Iris pigment epithelial cell (primary cell): Measurements from ENCODE around the gene LGI1.
A peak's percentile ranks its signal among the peaks of the same experiment; 100 is the strongest.

Source experiments
- DNase-seq: peaks from one replicate; pipeline ENCODE4 v3.0.0-alpha.2; 2011; ENCODE audit warnings: low read depth

LGI1 gene

DNA sequence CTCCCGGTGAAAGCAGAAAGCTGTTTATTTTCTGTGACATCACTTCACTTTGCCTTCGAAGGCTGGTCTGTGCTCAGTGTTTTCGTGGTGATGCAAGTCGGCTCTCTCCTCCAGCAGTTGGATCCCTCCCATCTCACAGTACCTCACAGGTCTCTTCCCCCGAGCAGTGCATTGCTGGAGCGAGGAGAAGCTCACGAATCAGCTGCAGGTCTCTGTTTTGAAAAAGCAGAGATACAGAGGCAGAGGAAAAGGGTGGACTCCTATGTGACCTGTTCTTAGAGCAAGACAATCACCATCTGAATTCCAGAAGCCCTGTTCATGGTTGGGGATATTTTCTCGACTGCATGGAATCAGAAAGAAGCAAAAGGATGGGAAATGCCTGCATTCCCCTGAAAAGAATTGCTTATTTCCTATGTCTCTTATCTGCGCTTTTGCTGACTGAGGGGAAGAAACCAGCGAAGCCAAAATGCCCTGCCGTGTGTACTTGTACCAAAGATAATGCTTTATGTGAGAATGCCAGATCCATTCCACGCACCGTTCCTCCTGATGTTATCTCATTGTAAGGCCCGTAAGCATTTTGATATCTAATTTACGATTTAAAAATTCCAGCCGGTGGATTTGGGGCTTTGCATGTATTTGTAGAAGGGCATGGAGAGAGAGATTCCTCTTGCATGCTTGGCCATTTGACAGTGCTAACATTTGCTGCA is at the start of gene LGI1:
Gene LGI1 (plus strand): TSS at position 136 of the 707 bp plus-strand sequence. CDS start 209 bp downstream, at position 345.
- peak; percentile 32 for DNase-seq

DNA sequence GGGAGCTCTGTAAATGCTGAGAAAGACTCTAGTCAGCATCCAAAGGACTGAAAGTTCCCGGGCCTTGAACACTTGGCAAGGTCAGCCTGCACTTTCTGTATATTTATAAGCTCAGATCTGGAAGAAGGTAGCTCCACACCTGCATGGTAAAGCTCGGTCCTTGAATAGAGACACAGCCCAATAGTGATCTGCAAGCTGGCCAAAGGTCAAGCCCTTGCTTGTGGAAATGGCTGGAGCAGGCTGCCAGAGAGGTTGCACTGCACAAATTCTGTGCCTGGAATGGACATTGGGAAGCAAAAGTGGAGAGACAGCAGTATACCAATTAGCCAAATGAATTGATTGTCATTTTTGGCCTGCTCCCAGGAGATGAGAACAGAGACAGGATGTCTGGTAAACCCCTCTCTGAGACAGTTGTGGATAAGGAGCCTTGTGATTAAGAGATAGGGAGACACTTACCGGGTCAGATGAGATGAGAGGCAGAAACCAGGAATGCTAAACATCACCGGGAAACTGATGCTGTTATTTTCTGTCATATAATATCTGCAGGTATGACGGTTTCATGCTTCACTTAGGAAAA is 47.3 kb upstream of the LGI1 start:
- no peak for DNase-seq

DNA sequence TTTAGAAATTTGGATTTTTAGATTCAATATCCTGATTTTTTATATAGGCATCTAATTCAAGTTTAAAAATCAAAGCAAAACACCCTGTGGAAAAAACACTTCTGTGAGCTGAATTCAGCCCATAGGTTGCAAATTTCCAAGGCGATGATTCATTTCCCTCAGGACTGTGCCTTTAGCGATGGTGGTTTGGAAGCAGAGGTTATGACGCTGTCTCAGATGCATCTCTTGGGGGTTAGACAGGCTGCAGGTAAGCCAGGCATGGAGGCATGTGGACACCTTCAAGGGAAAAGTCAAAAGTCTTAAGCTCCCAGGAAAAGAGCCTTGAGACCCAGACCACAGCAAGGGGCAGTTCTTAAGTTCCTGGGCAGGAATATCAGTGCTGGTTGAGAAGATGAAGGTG is 45.8 kb upstream of the LGI1 start:
- no peak for DNase-seq

DNA sequence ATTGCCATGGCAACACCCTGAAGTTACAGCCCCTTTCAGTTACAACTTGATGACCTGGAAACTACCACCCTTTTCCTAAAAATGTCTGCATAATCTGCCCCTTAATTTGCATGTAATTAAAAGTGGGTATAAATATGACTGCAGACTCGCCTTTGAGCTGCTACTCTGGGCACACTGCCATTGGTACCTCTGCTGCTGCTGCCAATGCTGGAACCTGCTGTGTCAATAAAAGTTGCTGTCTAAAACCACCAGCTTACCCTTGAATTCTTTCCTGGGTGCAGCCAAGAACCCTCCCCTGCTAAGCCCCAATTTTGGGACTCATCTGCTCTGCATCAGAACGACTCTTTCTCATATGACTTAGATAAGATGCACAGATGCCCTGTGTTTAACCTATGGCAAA is 45.1 kb upstream of the LGI1 start:
- DNase-seq = no peak

DNA sequence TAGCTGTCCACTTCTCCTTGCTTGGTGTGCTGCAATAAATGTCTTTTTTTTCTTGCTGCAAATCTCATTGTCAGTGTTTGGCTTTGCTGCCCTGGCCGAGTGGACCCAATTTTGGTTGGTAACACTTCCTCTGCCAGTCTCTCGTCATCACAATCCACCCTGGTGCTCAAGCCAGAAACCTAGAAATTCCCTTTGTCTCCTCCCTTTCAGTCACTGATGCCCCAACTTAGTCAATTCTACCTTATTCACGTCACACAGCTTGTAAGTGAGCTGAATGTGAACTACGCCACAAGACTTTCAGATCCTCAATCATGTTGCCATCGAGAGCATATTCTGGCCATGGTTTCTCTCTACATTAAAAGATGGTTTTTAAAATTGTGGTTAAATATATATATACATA is 42.4 kb upstream of the LGI1 start:
- no peak for DNase-seq

DNA sequence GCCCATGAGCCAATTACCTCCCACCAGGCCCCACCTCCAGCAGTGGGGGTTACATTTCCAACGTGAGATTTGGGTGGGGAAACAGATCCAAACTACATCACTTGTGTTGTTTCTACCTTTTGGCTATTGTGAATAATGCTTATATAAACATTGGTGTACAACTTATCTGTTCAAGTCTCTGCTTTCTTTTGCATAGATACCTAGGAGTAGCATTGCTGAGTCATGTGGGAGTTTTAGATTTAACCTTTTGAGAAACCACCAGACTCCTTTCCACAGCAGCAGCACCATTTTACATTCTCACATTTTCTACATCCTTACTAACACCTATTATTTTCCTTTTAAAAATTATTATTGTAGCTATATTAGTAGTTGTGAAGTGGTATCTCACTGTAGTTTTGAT is 41.0 kb upstream of the LGI1 start:
- DNase-seq = no peak

DNA sequence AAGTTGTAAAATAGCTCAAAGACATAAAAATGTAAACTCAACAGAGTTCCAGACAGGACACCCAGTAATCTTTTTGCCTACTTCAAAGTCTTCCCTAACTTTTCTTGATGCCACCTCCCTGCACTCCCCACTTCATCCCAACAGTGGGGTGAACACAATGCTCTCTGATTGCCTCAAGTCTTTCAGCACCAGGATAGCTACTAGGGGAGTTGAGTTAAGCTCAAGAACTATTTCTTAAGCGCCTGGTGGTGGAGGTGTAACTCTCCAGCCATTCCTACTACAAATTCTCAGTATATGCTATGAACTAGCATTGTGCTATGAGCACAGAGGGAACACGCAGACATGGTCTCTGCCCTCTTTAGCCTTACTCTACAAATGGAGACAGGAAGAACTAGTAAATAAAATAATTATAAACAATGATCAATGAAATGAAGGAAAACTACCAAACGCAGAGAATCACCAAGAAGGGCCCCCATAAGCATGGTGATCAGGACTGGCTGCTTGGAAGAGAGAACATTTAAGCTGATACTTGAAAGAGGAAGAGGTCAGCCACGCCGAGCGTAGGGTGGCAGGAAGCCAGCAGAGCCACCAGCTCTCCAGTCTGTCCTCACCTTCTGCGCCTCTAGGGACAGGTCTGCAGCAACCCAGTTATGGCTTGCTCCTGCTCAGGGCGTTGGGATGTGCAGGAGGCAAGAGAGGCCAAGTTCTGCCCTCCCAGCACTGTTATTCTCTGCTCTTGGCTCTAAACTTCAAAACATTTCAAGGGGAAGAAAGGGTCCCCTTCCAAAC is 38.6 kb upstream of the LGI1 start:
- no peak for DNase-seq

DNA sequence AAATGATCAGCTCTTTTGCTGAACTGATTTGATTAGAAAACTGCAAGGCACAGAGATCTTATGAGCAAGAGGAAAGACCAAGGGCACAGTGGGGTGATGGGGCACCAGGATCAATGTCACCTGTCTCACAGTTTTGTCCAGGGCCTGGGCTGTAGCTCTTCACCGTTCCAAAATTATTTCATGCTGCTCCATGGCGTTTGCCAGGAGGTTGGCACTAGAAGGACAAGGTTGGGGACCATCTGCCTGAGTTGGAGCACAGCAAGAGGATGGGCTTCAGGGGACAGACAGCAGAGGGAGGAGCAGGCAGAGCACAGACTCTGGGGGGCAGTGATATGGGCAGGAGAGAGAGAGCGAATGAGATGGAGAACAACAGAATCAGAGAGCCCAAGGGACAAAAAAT is 37.8 kb upstream of the LGI1 start:
- no peak for DNase-seq

DNA sequence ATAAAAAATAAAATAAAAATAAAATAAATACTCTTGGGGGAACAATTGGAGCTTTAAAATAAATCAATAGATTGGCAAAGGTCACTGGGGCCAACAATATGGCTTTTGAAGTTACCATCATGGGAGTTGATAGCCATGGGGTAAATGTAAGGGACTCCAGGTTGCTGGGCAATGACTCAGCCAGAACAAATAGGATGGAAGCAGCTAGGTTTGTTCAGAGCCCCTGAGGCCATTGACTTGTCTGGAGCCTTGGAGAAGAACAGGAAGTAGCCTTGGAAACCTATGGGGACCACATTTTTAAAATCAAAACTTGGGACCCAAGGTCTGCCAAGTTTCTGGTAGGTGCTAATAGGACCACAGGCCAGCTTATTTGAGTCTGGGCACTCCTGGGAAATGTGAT is 35.2 kb upstream of the LGI1 start:
- no peak for DNase-seq

DNA sequence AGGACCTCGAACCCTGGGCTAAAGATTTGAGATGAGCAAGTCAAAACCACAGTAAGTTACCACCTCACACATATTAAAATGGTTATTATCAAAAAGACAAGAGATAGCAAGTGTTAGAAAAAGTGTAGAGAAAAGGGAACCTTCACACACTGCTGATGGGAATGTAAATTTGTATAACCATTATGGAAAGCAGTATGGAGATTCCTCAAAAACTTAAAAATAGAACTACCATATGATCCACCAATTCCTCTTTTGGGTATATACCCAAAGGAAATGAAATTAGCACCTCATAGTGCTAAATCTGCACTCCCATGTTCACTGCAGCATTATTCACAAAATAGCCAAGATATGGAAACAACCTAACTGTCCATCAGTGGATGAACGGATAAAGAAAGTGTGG is 34.6 kb upstream of the LGI1 start:
- DNase-seq = no peak

DNA sequence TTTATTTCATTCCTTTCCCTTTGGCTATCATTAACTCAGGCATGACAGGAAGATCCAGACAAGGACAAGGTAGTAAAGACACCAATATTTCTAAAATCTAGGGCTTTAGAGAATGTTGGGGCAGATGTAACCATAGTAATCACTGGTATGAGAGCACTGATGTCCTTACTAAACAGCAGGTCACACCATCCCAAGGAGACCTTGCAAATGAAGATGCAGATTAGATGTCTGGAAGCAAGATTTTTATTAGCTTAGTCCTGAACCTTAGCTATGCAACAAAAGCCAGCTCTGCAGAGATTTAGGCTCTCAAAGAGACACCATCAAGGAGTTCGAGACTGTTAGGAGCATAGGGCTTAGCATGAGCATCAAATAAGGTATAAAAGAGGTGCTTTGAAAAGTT is 31.7 kb upstream of the LGI1 start:
- no peak for DNase-seq

DNA sequence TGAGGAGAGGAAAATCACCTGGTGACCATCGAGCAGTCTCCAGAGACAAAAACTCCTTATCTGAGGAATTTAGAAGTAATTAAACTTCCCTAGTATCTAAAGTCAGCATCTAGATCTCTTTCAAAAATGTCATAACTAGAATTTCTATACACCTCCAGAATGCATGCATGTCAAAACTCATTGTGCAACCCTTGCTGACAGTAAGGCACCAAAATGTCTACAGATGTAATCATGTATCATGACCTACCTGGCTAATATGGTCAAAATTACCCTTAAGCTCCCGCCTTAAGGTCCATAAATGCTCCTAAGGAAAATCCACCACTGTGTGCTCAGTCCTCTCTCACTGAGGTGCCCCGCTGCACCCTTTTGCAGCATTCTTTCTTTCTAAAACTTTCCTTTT is 16.4 kb upstream of the LGI1 start:
- no peak for DNase-seq

DNA sequence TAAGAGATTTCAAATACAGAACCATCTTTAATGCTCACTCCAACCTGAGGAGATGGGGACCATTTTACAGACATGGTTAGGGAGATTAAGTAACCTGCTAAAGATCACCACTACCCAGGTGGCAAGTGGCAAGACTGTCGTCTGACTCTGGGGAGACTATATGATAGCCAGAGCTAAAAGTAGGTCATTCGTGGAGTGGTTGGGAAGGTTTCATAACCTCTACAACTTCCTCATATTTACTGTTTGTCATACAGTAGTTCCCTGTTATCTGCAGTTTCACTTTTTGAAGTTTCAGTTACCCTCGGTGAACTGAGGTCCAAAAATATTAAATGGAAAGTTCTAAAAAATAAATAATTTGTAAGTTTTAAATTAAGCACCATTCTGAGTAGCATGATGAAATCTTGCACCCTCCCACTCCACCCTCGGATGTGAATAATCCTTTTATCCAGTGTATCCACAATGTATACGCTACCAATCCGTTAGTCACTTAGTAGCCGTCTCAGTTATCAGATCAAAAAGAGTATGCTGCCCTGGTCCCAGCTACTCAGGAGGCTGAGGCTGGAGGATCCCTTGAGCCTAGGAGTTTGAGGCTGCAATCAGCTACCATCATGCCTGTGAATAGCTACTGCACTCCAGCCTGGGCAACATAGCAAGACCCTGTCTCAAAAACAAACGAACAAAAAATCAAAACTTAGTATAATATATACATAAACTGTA is 14.9 kb upstream of the LGI1 start:
- DNase-seq = no peak

DNA sequence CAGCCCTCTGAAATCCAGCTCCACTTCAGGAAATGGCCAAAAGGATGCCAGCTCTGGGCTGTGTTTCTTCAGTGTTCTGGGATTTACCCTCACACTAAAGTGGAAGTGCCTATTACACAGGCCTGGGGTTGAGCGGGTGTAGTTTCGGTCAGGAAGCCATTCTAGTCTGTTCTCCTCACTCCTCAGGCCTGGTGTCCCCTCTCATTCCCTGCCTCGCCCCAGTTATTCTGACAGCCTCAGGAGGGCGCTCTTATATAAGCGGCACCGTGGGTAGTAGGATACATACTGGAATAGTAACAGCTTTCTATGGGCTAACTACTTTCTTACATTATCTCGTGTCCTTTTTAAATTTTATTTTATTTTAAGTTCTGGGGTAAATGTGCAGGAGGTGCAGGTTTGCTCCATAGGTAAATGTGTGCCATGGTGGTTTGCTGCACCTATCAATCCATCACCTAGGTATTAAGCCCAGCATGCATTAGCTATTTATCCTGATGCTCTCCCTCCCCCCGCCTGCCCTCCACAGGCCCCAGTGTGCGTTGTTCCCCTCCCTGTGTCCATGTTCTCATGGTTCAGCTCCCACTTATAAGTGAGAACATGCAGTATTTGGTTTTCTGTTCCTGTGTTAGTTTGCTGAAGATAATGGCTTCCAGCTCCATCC is 12.2 kb upstream of the LGI1 start:
- no peak for DNase-seq

DNA sequence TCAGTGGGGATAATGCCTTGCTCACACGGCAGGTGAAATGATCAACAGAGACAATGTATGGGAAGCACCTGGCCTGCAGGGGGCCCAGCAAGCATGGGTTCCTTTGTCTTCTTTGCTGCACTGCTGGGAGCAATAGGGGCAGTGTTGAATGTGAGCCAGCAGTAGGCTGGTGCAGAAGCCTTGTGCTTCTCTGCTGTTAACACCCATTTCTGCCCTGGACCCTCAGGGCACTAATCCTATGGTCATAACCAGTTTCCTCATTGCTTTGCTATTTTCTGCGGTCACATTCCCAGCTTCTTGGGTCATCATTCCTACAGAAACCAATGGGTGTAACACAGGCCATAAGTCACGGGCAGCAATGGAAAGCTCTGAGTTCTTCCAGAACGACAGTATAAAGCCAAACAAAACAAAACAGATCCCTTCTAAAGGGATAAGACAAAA is 10.9 kb upstream of the LGI1 start:
- DNase-seq = peak; percentile 90

DNA sequence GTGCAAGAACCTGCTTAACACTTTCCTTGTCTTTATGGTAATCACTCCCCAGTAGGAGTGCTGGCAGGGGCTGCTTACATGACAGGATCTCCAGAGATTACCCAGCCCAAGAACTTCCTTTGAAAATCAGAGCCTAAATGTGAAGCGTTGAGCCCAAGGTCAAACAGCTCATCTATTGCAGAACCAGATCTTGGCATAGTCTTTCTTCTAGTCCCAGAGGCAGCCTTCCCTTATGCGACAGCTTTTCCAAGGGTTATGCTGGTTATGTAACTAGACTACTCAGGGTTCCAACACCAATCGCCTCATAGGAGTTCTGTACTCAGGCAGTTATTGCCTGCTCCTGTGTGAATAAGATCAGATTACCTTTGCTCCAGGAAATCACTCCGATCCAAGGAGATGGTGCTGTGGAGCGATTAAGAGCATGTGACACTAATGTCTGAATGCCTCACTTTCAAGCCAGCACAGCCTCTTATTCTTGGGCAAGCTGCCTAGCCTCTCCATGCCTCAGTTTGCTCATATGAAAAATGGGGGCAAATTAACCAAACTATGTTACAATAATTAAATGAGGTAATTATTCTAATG is 8.4 kb upstream of the LGI1 start:
- DNase-seq = peak; percentile 26

DNA sequence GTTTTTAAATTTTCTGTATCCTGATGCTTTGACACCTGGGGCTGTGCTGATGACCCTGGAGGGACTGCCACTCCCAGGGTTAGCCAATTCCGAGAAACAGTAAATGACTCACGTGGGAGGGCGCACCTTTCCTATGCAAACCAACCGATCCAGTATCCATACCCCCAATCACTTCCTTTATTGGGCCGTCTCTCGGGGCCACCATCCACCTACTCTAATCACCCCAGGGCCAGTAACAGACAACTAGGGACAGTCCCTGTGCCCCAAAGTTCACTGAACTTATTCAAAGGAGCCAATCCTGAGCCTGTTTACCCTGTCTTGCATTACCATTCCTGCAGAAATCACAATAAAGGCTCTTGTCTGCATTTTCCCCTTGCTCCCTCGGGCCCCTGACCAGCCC is 6.6 kb upstream of the LGI1 start:
- DNase-seq = no peak

DNA sequence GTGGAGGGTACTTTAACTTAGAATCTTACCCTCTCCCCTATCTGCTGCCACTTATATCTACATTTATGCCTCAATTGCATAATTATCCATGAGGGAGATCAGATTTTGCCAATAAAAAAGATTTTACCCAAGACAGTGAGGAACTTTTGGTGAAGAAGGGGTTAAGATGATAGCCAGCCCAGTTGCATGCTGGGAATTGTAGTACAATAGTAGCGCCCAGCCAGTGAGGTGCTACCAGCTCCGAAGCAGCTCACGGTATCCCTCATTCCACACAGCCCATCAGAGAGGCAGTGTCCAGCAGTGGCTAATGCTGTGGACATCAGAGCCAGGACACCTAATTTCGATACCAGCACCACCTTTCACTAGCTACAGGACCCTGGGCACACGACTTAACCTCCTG is 5.9 kb upstream of the LGI1 start:
- peak; percentile 43 for DNase-seq

DNA sequence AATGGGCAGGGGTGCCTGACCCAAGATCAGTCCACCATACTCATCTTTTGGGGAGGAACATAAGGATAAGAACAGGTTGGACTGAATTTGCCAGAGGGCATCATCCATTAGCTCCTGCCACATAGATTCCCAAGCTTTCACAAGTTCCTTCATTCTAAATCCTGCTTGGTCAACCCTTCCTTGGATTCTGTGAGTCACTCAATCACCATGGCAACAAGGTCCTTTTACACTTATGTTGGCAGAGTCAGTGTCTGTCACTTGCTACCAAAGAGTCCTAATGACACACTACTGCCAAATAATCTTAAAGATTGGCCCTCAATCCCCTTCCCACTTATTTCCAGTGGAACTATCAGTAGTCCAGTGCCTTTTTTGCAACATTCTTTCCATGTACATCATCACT is 5.0 kb upstream of the LGI1 start:
- DNase-seq = peak; percentile 30

DNA sequence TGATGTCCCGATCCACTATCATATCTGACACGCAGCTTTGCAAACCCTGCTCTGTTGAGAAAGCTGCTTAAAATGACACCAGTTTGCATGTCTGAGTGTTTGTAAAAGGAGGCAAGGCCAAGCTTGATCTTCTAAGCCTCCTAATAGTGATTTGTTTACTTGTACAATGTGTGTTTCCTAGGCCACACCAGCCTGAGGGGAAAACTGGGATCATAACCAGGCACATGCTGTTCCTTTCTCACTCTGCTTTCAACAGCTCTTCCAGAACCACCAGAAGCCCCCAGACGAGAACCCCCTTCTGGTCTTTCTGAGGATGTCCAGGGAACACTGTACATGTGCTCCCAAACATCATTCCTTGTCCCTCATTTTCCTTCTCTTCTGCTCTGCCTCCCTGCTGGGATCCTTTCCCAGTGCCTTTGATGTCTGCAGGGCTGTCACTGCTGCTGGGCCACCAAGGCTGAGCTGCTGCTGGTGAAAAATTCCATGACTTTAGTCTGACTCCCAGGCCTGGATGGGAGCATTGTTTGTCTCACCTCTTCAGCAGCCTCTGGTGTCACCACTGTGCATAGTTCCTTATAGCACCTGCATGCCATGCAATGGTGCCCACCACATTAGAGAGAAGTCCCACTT is 4.0 kb upstream of the LGI1 start:
- no peak for DNase-seq

DNA sequence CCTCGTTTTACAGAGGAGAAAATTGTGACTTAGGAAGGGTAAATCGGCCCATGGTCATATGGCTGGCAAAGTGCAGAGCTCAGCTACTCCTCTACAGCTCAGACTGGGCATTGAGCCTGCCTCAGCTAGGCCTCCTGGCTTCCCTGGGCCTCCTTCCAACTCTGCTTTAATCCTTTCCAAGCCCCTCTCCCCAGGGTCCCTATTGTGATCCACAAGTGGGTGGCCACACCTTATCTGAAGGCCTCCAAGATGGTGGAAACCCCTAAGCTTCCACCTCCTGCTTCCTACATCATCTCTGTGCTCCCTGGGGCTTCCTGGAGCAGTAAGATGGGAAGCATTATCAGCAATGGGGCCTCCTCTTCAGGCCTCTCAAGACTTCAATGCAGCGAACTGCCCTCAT is 3.0 kb upstream of the LGI1 start:
- no peak for DNase-seq
